NCI-H2227 treated with DMSO at 0.1 percent for 48 hours (cell line): ENCODE data around the gene ARRB1.
A peak's percentile ranks its signal among the peaks of the same experiment; 100 is the strongest.

Source experiments
- DNase-seq: peaks from one replicate; lab custom pipeline; 2025; lab: John Stamatoyannopoulos, UW

The ARRB1 gene

DNA sequence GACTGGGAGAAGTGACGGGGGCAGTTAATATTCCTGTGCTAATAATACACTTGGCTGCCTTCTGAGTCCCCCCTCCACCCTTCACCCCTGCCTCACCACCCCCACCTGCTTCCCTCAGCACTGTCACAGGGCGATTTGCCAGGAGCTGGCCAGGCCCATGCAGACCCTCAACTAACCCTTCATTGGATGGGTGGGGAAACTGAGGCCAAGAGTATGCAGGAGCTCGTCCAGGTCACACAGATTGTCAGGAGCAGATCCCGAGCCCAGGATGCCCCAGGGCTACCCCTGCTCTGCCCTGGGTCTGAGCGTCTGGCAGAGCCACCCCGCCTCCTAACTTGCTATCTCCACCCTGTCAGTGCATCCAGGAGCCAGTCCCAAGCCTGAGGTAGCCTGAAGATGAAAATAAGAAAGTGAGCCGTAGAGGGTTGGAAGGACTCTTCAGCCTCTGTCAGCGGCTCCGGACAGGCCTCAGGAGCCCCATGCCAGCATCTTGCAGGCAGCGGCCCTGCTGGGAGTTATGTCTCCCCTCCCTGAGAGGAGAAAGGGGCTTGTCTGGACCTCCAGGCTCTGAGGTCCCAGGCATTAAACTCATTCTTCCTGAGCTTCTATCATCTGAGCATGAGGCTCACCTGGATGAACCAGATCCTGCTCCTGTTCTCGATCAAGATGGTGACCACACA, 104.7 kb downstream of the ARRB1 start:
- DNase-seq, result no peak

DNA sequence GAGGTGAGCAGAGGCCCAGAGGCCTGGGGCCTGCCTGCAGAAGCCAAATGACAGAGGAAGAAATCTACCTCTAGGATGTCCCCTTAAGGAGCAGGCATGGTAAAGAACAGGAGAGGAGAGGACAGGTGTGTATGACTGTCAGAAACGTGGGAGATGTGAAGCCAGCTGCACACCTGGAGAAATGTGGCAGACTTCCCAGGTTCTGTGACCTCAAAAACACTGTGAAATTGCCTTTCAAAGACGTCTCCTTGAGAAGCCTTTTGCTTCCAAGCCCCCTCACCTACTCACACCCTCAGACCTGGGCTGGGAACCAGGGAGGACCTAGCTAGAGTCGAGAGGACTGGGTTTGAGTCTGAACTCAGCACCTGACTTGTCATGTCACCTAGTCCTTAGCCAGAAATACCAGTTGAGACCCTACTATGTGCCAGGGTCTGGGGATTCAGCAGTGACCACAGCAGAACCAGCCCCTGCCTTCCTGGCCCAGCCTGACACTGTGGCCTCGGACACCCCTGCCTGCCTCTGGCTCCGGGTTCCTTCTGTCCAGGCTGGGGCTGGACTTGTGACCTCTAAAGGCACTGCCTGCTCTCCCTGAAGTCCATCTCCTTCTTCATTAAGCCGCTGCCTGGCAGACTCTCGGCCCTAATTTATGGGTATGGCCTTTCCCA, 105.3 kb downstream of the ARRB1 start:
- no peak for DNase-seq

- no peak for DNase-seq
These were observed 106.0 kb downstream of the ARRB1 start for GRCh38 chr11:75245356-75246005.

GRCh38 chr11:75244052-75244814, 107.2 kb downstream of the ARRB1 start:
- no peak for DNase-seq

- DNase-seq, result no peak
These were observed 108.5 kb downstream of the ARRB1 start for GRCh38 chr11:75242722-75243600.

GRCh38 chr11:75241906-75242644, 109.4 kb downstream of the ARRB1 start:
- no peak for DNase-seq

DNA sequence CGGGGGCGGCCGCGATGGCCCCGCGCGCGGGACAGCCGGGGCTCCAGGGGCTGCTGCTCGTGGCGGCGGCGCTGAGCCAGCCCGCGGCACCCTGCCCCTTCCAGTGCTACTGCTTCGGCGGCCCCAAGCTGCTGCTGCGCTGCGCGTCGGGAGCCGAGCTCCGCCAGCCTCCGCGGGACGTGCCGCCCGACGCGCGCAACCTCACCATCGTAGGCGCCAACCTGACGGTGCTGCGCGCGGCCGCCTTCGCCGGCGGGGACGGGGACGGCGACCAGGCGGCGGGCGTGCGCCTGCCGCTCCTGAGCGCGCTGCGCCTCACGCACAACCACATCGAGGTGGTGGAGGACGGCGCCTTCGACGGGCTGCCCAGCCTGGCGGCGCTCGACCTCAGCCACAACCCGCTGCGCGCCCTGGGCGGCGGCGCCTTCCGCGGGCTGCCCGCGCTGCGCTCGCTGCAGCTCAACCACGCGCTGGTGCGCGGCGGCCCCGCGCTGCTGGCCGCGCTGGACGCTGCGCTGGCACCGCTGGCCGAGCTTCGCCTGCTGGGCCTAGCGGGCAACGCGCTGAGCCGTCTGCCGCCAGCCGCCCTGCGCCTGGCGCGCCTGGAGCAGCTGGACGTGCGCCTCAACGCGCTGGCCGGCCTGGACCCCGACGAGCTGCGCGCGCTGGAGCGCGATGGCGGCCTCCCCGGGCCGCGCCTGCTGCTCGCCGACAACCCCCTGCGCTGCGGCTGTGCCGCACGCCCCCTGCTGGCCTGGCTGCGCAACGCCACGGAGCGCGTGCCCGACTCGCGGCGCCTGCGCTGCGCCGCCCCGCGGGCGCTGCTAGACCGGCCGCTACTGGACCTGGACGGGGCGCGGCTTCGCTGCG, 110.2 kb downstream of the ARRB1 start:
- peak; percentile 88 for DNase-seq

- DNase-seq, result no peak
These were observed 111.0 kb downstream of the ARRB1 start, which contains the start of gene TPBGL for GRCh38 chr11:75240311-75241035. Gene TPBGL, plus strand, starts transcription at chr11:75240774. Its CDS starts 276 bp downstream, at chr11:75241050.

DNA sequence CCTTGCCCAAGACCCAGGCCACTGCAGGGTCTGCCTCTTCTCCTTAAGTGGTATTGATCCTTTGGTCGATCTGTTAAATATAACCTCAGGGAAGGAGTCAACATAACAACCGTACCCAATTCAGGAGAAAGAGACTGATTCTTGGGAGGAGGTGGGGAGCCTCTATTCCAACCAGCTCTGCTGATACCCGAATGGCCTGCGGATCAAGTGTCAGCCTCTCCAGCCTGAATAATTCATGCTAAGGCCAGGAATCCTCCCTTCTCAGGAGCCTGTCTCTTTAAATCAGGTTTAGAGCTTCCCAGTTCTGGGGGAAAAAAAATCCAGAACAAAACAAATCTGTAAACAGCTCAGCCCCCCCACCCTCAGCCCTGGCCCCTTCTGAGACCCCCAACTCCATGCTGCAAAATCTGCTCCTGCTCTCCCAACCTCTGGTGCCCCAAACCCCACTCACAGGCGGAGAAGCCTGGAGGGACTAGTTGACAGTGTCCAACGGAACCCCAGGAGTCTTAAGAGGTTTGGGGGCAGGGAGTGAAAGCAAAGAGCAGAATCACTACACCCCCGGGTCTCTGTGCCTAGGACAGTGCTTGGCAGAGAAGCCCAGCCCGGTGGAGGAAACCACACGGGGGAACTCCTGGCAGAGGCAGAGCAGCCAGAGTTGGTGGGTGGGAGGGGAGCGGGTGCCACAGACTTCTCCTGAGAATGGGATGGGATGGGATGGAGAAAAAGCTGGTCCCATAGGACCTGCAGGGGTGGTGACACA, 111.8 kb downstream of the ARRB1 start:
- DNase-seq, result no peak

DNA sequence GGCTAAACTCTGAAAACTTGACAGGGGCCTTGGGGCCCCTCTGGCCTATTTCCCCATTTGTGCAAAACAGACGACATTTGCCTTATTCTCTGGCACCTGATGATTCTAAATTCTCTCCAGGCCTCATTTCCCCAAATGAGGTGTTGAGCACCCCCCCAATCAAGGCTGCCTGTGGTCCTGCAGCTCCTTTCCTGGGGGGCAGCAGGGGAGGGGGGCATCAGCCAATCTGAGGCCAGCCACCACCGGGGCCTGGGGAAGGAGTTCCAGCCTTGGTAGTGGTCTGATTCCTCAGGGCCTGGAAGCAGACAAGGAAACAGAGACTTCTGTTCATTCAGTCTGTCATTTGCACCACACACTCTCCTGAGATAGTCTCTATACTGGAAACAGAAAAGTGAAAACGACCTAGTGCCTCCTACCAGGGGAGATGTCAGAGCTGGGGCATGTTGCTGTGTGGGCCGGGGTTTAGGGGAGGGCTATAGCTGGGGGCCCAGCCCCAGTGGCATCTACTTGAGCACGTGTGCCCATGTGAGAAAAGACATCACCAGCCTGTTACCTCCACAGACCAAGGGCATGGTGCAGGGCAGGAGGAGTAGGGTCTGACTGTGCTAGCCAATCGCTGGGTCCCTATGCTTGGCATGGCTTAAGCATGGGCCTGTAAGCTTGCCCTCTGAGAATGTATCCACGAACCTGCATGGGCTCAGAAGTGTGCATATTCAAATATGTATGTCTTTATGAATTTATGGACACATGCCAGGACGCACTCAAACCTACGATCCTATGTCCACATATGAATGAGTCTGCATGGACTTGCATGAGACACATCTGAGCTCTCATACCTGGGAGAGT, 112.6 kb downstream of the ARRB1 start:
- no peak for DNase-seq

GRCh38 chr11:75237050-75237449, 114.4 kb downstream of the ARRB1 start:
- DNase-seq, result no peak

- no peak for DNase-seq
These were observed 115.4 kb downstream of the ARRB1 start for GRCh38 chr11:75236062-75236461.

GRCh38 chr11:75233754-75234172, 117.7 kb downstream of the ARRB1 start:
- no peak for DNase-seq

DNA sequence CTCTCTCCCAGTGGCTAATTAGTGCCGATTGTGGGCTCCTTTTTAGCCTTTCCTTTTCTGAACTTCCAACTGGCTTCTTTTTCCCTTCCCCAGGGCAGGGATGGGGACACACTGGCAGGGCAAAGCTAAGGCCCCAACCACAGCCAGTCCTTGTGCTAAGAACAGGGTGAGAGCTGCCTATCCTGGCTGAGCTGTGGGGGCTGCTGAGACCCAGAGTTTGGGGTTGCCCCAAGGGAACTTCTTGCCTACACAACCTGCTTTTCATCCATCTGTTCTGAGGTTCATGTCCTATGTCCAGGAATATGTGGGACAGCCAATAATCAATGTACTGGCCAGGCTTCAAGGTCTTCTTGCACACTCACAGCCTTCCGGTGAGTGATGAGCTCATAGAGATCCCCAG, 120.8 kb downstream of the ARRB1 start:
- DNase-seq, result no peak

GRCh38 chr11:75229466-75229865, 122.0 kb downstream of the ARRB1 start:
- no peak for DNase-seq

DNA sequence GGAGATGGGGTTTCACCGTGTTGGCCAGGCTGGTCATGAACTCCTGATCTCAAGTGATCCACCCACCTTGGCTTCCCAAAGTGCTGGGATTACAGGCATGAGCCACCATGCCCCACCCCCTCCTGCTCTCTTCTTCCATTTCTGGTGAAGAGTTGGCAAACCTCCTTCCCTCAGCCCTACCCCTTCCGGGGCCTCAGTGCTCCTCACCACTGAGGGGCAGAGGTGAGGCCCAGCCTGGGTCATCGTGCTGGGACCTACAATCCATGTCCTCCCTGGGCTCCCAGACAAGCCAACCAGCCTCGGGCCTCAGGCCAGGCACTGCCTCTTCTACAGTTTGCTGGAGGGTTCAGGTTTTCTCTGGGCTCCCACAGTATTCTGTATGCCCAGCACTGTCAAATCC, 125.7 kb downstream of the ARRB1 start:
- DNase-seq, result no peak

GRCh38 chr11:75223954-75224643, 127.4 kb downstream of the ARRB1 start:
- no peak for DNase-seq
